ENCODE measurements around the gene H1-8. TPM values are rescaled to one million over a fixed set of nuclear protein-coding genes. Genes with fewer than 3 reads are reported as not detected.

H1-8 gene
- total RNA-seq, 4 donors from 2014 or later: not detected

DNA sequence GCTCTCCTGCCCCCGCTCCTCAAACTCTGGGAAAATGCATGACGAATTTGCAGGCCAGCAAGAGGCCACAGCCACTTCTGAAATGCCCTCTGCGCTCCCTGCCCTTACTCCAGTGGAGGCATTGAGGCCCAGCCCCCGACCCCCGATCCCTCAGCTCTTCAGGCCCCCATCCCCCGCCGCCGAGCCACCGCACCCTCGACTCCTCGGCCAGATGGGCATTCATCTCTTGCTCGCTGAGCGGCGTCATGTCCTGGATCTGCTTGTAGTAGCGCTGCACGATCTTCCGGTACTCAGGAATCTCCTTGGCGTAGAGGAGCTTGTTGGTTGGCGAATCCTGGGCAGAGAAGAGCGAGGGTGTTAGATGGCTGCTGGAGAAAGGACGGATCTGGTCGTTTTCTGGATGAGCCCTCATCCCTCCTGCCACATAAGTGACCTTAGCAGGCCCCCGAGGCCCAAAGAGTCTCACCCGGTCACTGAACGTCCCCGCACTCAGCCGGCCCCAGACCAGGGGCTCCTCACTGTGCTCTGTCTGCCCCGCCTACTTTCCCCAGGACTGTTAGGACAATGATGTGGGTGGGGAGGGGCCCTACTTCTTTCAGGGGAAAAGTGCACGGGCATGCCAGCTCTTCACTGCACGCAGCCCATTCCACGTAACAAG, 14.0 kb downstream of the H1-8 start:
- in situ Hi-C loops (cut with MboI; ENCODE audit: low sequenced_read_pairs in 4 of 4): no loop called here
- Histone ChIP-seq H3K36me3 (no peaks in the 10 kb centered on the region), H3K4me1 (peaks cover 46 to 59% of the 10 kb centered on the region in 2 donors), H3K4me3 (no peak overlapping the region), H3K27me3 (no peaks in the 10 kb centered on the region), H3K27ac (peak overlapping the region in 2 of 4 donors; percentile 25 to 28), H3K9me3 (no peaks in the 10 kb centered on the region)
- intact Hi-C loops (cut with DNase I; ENCODE audit: low total_unique reads): loop anchor here (5.0 kb wide), 1 partner anchor 35 kb away; no protein-coding TSS in a partner anchor
- DNase-seq (no peak), ATAC-seq (no peak)
- TF ChIP-seq, protein P1, sequence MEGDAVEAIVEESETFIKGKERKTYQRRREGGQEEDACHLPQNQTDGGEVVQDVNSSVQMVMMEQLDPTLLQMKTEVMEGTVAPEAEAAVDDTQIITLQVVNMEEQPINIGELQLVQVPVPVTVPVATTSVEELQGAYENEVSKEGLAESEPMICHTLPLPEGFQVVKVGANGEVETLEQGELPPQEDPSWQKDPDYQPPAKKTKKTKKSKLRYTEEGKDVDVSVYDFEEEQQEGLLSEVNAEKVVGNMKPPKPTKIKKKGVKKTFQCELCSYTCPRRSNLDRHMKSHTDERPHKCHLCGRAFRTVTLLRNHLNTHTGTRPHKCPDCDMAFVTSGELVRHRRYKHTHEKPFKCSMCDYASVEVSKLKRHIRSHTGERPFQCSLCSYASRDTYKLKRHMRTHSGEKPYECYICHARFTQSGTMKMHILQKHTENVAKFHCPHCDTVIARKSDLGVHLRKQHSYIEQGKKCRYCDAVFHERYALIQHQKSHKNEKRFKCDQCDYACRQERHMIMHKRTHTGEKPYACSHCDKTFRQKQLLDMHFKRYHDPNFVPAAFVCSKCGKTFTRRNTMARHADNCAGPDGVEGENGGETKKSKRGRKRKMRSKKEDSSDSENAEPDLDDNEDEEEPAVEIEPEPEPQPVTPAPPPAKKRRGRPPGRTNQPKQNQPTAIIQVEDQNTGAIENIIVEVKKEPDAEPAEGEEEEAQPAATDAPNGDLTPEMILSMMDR (IDR thresholded peaks at IDR 0.05 in 4 of 5, conservative IDR thresholded peaks at IDR 0.05 in 1 of 5): no peak
- TF ChIP-seq POLR2A (IDR thresholded peaks at IDR 0.05): no peak

DNA sequence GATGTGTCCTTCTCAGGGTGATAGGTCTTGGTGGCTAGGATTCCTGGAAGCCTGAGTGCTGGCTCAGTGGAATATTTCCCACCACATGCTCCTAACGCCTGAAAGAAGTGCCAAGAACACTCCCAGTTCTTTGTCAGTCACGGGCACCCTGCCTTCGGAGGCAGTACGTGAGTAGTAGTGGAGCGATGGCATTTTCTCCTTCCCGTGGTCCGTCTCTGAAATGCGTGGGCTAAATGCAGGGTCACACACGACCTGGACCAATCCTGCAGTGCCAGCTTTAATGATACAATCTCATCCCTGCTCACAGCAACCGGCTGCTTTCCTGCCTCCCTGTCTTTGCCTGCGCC, 14.5 kb downstream of the H1-8 start:
- H3K4me3 ChIP-seq: no peak overlapping the region
- H3K36me3 ChIP-seq: no peaks in the 10 kb centered on the region
- ATAC-seq: peak; percentile 69 to 74
- peak overlapping the region in 2 of 4 donors; percentile 25 to 58 for H3K27ac ChIP-seq
- intact Hi-C loops (cut with DNase I; ENCODE audit: low total_unique reads) (loop anchor here (5.0 kb wide), 1 partner anchor 35 kb away; no protein-coding TSS in a partner anchor), in situ Hi-C loops (cut with MboI; ENCODE audit: low sequenced_read_pairs in 4 of 4) (no loop called here)
- no peaks in the 10 kb centered on the region for H3K27me3 ChIP-seq
- H3K9me3 ChIP-seq: no peaks in the 10 kb centered on the region
- TF ChIP-seq, protein P1 (IDR thresholded peaks at IDR 0.05 in 4 of 5, conservative IDR thresholded peaks at IDR 0.05 in 1 of 5): no peak
- TF ChIP-seq POLR2A (IDR thresholded peaks at IDR 0.05): no peak
- DNase-seq: peak in 1 of 2 donors; percentile 49
- peaks cover 46 to 54% of the 10 kb centered on the region in 2 donors for H3K4me1 ChIP-seq

DNA sequence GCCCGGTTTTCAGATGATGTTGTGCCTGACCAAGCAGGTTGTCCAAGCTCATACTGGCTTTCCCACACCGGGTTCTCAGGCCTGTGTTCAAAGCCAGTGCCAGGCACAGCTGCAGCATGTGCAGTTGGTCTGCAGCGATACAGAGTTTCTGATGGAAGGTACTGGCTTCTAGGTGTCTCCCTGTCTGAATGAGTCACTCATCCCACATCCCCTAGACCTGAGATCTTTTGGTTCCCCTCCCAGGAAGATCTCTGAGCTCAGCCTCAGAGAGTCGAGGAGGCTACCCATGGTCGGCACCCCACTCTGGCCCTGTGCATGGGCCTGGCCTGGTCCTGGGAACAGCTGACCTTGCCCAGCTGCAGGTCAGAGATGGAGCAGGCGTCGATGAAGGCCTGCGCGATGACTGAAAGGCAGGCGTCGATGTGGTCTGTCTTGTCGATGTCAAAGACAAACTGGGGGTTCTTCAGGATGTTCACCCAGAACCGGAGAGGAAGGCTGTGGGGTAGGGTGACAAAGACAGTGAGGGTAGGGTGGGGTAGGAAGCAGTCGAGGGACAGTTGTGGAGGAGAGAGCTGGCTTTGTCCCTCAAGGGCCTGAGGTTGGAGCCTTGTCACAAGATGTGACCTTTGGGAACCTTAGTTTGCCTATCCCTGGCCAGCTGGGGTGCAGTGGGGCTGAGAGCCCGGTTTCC, 15.3 kb downstream of the H1-8 start:
- ATAC-seq (no peak), DNase-seq (no peak)
- peak overlapping the region in 3 of 4 donors; percentile 3 to 58 (median 25) for H3K27ac ChIP-seq
- H3K36me3 ChIP-seq: no peaks in the 10 kb centered on the region
- TF ChIP-seq POLR2A (IDR thresholded peaks at IDR 0.05): no peak
- TF ChIP-seq, protein P1 (IDR thresholded peaks at IDR 0.05 in 4 of 5, conservative IDR thresholded peaks at IDR 0.05 in 1 of 5): no peak
- in situ Hi-C loops (cut with MboI; ENCODE audit: low sequenced_read_pairs in 4 of 4) (no loop called here), intact Hi-C loops (cut with DNase I; ENCODE audit: low total_unique reads) (loop anchor here (5.0 kb wide), 1 partner anchor 34 kb away; no protein-coding TSS in a partner anchor)
- no peaks in the 10 kb centered on the region for H3K9me3 ChIP-seq
- peaks cover 46 to 50% of the 10 kb centered on the region in 2 donors for H3K4me1 ChIP-seq
- no peaks in the 10 kb centered on the region for H3K27me3 ChIP-seq
- H3K4me3 ChIP-seq: no peak overlapping the region

DNA sequence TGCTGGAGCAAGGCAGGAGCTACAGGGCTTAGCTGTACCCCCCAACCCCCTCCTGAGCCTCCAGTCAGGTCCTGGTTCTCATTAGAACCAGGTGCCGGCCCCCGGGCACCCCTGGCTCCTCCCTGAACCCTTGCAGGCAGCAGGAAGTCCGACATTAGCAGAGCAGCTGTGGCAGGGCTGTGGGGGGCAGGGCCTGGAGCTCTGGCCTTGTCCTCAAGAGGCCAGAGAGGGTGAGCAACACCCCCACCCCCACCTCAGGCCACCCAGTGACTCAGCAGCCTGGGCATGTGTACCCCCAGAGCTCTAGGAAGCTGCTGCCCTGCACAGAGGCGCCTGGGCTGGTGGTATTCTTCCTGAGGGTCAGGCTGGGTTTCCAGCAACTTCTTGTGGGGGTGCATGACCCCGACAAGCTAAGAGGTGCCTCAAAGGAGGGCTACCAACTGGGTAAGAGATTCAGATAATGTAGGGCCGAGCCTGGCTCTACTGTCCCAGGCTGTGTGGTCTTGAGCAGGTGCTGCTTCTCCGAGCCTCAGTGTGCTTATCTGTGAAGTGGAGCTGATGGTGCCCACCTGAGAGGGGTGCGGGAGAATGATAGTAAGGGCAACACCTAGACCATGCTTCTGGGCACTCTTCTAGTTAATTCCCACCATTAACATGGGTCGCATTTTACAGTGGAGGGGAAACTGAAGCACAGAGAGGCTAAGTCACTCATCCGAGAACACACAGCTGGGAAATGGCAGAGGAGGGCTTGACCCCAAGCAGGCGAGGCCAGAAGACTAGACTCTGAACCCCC, 16.0 kb downstream of the H1-8 start:
- Histone ChIP-seq H3K4me3 (no peak overlapping the region), H3K4me1 (peaks cover 46 to 54% of the 10 kb centered on the region in 2 donors), H3K36me3 (no peaks in the 10 kb centered on the region), H3K27ac (peak overlapping the region in 3 of 4 donors; percentile 3 to 74 (median 70)), H3K27me3 (no peaks in the 10 kb centered on the region), H3K9me3 (no peaks in the 10 kb centered on the region)
- intact Hi-C loops (cut with DNase I; ENCODE audit: low total_unique reads) (loop anchor here (5.0 kb wide), 1 partner anchor 33 kb away; no protein-coding TSS in a partner anchor), in situ Hi-C loops (cut with MboI; ENCODE audit: low sequenced_read_pairs in 4 of 4) (no loop called here)
- no peak for DNase-seq
- TF ChIP-seq, protein P1 (IDR thresholded peaks at IDR 0.05 in 4 of 5, conservative IDR thresholded peaks at IDR 0.05 in 1 of 5): no peak
- TF ChIP-seq POLR2A (IDR thresholded peaks at IDR 0.05): no peak
- no peak for ATAC-seq

All from gastrocnemius medialis (tissue), 4 donors.